Medulla oblongata (tissue), 1 donor: ENCODE data around the gene TEX53.

Experiments used
- DNase-seq: peaks from one replicate; pipeline ENCODE4 v3.0.0-alpha.2; 2015; ENCODE audit errors: extremely low spot score

The TEX53 gene

DNA sequence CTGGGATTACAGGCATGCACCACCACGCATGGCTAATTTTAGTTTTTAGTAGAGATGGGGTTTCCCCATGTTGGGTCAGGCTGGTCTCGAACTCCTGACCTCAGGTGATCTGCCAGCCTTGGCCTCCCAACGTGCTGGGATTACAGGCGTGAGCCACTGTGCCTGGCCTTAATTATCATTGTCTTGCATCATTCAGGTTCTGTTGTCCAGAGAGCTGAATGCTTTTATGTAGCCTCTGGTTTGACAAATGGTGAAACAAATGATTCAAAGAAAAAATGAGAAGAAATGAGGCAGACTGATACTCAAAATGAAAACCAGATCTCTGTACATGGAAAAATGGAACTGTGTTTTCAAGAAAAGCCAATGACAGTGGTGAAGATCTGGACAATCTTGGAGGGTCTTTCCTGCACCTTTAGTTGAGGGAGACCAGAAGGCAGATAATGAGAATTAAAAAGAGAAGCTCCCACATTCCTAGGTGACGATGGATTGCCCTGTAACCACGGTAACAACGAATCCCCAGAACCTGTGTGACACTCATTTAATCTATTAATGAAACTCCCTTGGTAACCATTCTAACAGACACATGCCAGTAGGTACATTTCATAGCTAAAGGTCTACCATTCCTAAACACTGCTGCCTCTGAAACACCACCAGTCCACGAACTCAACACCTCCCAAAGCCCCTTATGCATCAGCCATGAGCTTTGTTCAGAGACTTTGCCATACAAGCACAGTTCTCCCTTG, 22.8 kb upstream of the TEX53 start:
- DNase-seq: no peak

DNA sequence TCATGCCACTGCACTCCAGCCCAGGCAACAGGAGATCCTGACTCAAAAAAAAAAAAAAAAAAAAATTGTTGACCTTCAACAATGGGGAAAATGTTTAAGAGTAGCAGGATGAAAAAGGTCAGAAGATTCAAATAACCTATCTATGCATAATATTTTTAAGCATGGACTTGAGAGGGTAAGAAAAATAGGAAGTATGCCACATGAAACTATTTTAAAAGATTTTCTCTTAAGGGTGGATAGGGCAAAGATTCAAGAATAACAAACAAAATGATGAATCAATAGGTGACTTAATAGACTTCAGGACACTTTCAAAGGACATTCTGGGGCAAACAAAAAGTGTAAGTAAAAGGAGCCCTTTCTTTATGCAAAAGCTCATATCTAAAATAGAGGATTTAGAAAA, 21.2 kb upstream of the TEX53 start:
- no peak for DNase-seq

DNA sequence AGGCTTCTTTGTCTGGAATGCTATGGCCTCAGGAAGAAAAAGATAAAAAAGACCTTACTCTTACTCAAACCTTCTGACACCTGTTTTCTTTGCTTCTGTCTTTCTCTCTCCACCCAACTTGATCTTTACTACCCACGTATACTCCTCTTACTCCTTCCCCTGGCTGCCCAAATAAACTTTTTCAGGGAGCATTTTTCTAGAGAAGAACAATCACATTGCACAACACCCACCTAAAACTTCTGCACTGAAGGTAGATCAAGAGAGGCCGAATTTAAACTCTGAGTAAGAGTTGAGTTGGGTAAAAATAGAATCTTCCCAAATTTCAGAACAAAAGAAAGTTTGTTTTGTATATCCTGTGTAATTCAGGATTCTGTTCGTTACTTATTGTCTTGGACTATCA, 20.5 kb upstream of the TEX53 start:
- no peak for DNase-seq

DNA sequence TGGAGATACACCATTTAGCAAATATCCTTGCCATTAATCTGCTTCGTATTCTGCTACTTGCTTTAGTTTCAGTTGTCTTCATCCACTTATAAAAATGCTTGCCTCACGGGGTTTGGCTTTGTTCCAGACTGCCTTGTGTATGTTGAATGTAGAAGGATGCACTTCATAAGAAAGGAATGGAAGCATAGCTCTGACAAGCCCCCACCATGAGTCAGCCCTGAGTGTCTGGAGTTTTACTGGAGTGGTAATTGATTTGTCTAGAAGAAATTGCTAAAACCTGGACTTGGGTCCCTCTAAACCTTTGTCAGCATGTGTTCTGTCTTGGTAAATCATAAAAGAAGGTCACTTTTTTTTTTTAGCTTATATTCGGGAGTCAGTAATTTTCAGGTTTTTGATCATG, 19.8 kb upstream of the TEX53 start:
- DNase-seq: no peak

DNA sequence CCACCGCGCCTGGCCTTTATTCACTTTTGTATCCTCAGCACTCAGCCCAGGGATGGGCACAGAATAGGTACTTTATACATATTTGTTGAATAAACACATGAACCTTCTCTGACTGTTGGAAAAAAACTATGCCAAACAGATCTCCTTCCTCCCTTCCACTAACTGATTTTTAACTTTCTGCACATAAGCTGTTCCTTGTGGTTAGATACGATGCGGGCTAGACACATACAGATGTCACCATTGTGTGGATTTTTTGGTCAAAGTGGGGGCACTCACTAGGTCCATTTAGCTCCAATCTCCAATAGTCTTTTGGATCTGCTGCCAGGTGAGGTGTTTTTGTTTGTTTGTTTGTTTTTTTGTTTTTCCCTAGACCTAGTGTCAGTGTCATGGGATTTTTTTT, 19.3 kb upstream of the TEX53 start:
- DNase-seq: no peak

DNA sequence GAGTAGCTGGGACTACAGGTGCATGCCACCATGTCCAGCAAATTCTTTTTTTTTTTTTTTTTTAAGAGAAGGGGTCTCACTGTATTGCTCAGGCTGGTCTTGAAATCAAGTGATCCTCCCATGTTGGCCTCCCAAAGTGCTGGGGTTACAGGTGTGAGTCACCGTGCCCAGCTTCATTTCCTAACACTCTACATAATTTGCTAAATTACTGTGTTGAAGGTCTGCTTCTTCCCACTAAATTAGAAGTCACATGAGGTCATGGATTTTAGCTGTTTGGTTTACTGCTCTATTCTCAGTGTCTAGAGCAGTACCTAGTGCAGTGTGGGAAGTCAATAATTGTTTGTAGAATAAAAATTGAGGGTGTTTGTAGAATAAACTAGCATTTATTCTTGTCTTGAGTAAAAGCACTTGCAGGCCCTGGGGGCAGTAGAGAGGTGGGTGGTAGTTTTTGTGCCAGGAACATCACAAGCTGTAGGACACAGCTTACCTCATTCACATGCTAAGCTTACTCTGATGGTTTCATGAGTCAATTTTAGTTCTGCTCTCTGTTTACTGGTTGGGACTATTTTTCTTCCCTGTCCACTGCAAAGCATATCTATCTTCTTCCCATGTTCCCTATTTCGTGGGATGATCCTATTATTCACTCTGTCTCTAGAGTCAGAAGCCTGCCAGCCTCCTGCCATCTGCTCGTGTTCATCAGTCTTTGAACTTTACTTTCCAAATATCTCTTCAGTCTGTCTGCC, 17.4 kb upstream of the TEX53 start:
- DNase-seq: no peak

DNA sequence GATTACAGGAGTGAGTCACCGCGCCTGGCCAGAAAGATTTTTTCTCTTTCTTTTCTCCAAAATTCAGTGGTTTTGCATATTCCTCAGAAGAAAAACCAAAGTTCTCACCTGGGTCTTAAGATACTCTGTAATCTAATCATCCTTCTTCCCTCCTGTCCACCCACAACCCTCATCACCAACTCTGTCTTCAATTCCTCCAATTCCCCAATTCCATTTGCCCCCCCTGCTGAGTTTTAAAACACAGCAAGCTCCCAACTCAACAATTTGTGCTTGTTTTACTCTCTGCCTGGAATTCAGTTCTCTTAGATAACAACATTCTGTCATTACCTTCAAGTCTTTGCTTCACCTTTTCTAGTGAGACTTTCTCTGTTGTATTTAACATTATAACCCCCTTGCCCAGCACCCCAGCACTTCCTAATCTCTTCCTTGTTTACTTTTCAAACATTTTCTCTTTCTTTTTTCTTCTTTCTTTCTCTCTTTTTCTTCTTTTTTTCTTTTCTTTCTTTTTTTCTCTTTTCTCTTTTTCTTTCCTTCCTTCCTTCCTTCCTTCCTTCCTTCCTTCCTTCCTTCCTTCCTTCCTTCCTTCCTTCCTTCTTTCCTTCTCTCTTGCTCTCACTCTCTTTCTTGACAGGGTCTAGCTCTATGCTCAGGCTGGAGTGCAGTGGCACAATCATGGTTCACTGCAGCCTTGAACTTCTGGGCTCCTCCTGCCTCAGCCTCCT, 16.6 kb upstream of the TEX53 start:
- DNase-seq: no peak

DNA sequence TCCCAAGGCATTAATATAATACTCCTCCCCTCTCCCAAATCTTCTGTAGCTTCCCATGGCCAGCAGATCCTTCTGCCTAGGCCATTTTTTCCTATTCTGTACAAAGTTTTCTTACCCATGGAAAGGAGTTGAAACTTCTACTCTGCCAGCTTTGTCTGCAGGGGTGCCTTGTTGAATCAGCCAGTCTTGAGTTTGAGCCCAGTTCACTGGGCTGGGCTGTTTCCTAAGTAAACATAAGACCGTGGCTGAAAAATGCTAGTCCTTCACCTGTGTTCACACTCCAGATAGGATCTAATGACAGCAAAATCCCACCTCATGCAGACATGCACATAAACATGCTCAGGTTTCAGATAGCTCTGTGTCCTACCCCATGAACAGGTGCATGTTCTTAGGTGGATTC, 14.0 kb upstream of the TEX53 start:
- no peak for DNase-seq

DNA sequence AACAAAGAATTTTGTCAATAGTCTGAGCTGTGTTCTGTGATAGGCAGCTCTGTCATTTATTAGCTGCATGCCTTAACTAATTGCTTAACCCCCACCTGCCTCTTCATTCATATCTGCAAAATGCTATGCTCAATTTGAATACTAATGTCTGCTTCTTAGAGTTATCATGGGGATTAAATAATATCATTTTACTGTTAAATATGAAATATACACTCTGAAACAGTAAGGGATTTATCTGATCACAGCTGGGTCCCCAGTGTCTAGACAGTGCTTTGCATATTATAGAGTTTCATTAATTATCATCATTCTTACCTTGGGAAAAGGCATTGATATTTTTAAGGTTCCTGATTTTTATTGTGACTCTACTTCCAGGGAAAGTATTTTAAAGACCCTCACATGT, 12.4 kb upstream of the TEX53 start:
- no peak for DNase-seq

DNA sequence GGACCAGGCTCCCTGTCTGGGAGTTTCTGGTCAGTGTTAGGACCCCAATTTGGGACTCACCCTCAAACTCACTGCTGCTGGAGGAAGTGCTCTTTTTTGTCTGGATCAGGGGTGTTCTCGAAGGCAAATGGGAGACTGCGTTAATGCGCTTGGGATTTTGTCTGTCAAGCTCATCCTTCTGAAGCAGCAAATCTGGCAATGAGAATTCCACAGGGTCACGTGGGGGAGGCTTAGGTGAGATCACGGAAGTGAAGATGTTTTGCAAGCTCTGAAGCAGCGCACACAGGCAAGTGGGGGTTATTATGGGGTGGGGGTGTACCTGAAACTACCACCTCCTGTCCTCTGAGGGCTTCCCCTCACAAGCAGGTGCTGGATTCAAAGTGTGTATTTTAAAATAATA, 10.5 kb upstream of the TEX53 start:
- no peak for DNase-seq

DNA sequence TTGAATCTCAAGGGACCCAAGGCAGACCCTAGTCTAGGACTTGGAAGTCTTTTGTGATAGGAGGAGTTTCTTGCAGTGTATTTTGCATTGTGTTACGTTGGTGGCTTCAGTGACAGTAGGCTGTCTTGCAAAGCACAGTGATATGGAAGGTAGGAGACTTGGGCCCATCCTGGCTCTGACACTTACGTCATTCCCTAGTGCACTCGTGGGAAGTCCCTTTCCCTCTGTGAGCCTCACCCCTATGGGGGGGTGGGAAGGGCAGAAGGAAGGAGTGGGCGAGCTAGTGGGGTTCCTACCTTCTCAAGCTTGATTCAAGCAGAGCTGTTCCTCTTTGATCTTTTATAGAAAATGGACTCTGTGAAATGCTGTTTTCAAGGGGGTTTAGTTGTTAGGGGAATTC, 9.2 kb upstream of the TEX53 start:
- DNase-seq: no peak

DNA sequence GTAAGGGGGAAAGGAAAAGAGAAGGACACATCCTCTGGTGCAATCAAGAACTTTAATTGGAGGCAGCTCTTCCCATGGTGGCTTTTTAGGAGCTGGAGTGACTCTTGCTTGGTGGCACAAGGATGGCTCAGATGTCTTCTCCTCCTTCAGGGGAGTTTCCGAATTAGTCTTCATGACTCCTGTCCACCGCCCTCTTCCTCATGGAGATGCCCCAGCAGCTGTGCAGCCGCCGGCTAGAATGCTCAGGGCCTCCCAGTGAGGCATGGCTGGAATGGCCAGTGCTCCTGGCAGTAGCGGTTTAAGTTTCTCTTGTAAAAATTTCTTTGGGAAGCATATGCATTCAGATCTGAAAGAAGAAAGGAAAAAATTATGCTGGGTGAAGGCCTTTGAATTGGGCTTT, 8.8 kb upstream of the TEX53 start:
- DNase-seq: no peak

DNA sequence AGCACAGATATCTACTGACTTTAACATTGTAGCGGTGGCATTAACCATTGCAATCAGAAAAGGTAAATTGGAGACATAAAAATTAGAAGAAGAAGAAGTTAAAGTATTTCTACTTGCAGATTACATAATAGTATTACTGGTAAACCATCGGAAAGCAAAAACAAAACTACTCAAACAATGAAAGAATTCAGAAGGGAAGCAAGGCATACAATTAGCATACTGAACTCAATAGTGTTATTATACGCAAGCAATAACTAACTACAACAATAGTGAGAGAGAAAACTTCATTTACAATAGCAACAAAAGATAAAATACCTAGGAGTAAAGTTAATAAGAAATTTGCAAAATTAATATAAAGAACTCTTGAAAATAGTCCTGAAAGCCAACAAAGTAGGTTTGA, 6.6 kb upstream of the TEX53 start:
- peak; percentile 33 for DNase-seq

DNA sequence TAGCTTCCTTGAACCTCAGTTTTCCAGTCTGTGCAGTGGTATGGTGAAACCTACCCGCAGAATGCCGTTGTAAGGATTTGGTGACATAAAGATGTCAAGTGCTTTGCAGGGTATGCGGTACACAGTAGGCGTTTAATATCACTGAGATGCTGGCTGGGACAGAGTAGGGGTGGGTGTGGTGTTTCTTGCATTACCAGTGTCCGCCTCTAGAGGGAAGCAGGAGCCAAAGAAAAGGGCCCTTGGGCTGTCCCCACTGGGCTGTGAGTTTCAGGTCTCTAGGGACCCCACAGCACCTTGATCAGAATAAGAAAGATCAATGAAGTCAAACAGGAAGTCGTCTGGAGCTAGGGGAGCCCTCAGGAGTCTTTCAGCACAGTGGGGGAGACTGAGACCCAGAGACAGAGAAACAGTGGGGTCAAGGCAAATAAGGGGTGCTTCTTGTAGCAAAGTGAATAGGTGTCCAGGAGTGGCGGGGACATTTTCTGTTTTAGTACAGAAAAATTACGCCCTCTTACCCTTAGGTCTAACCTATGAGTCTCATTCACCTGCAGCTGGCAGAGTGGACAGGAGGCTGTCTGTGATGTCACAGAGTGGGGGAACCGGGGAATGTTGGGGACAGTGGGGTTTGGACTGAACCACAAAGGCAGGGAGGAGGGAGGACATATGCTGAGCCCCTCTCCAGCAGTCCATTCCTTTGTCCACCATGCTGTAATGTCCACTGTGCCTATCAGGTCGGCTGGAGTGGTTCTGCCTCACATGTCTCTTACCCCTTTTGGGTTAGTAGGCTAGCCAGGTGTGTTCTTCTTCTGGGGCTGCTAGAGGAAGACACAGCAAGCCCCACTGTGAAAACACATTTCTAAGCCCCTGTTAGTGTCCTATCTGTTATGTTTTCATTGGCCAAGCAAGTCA, 4.7 kb upstream of the TEX53 start:
- DNase-seq: peak; percentile 70

DNA sequence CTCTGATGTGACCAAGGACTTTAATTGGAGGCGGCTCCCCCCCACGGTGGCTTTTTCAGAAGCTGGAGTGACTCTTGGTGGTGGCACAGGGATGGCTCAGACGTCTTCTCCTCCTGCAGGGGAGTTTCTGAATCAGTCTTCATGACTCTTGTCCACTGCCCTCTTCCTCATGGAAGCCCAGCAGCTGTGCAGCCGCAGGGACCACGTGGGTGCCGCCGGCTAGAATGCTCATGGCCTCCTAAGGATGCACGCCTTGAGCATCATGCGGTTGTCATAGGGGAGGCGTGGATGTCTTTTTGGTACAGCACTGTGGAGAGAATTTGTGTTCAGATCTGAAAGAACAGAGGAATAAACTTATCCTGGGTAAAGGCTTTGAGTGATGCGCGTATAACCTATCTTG, 1.3 kb downstream of the TEX53 start:
- no peak for DNase-seq

DNA sequence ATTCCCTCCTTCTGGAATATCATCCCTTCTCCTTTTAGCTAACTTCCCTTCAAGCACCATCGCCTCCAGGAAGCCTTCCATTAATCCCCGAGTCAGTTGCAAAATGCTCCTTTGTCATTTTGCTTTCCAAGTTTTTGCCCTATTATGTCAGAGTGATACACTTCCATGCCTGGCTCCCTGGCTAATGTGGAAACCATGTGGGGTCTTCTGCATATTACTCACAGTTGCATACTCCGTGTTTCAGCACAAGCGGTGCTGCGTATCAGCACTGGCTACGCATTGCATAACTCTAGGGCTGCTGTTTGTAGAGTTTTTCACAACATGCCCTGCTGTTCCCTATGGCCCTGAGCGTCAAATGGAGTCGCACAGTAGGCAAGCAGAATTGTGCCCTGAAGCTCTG, 1.9 kb downstream of the TEX53 start:
- no peak for DNase-seq

DNA sequence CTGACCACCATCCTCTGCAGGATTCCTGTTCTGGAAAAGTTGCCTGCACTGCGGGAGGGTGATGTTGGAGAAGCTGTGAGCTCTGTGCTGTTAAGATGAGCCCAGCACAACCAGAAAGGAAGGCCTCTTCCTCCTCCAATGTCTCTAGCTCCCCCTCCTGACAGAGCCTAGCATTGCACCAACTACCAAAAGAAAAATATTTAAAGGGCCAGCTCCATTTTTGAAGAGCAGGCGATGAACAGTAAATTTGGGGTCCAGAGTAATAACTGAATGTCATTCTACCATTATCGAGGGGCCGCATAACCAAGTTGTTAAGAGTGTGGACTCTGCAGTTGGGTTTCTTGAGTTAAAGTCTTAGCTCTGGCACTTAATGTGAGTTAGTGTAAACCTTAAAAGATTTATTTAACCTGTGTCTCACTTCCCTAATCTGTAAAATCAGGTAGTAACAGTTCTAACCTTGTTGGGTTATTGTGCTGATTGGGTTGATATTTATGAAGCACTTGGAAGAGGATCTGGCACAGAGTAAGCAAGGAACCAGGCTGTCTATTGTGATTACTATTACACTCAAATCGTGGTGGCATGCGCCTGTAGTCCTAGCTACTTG, 3.9 kb downstream of the TEX53 start:
- peak; percentile 92 for DNase-seq

DNA sequence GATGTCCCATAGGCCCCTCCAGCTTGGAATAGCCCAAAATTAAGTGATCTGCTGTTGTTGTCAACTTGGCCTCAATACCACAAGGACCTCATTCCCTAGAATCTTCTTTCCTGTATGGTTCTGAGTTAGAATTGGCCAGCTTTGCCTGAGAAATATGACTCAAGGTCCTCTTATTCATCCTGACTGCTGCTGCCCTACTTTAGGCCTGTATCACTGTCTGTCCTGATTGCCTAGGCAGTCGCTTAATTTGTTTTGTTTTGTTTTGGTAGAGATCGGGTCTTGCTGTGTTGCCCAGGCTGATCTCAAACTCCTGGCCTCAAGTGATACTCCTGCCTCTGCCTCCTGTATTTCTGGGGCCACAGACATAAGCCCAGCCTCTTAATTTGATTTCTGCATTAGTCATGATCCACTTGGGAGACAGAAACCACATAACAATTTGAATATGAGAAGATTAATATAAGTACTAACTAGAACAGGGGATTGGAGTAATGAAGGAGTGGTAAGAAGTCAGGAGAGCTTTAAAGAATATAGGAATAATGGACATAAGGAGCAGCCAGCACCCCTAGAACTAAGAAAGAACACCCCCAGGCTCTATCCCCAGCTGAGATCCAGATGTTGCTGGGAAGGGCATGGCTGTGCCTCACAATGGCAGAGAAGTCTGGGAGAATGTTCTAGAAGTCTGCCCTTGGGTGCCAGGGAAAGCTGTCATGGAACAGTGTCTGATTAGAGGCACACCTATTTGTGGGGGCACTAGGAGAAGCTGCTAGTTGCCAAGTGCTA, 4.6 kb downstream of the TEX53 start:
- no peak for DNase-seq

DNA sequence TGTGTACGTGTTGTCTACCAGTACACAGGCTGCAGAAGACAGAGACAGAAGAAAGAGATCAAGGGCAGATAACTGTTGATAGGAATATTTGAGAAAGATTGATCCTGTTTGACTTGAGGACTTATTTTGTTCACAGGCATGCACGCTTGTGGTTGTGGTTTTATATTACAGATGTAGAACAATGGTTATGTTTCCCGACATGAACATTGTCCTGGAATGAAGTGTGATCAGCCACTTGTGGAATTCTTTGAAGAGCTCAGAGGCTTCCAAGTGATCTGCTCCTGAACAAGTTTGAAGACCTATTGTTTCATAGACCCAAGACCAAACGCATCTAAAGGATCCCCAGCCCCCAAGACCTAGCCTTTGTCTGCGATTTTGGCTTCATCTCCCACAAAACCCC, 13.7 kb downstream of the TEX53 start:
- no peak for DNase-seq

DNA sequence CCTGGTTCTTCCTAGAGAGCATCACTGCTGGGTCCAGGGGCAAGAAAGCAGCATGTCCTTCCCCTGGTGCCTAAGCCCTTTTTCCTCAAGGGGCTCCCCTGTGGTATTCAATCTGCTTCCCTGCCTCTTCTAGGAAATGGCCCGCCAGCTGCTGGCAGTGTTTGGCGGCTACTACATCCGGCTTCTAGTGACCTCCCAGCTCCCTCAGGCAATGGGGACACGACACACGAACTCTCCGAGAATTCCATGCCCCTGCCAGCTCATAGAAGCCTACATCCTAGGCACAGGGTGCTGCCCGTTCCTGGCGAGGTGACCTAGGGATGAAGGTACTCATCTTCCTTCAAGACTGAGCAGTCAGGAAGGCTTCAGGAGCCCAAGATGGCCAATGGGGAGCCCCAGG, 14.6 kb downstream of the TEX53 start:
- DNase-seq: no peak

DNA sequence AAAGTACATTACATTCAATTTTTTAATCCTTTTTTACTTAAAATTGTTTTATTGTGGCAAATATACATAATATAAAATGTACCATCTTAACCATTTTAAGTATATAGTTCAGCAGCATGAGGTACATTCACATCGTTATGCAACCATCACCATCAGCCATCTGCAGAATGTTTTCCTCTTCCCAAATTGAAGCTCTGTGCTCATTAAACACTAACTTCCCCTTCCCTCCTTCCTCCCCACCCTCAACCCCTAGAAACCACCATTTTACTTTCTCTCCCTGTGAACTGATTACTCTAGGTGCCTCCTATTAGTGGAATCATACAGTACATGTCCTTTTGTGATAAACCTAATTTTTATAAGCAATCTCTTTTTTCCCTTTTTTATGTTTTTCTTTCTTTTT, 15.6 kb downstream of the TEX53 start:
- peak; percentile 26 for DNase-seq
